ENCODE results near the gene RIN3.

Gene RIN3

GRCh38 chr14:92511453-92512238, 1.9 kb upstream of the RIN3 start:
- no peak for DNase-seq

- no peak for DNase-seq
Observed at GRCh38 chr14:92512807-92513203, 776 bp upstream of the RIN3 start.

- DNase-seq, result peak; percentile 48
Observed at GRCh38 chr14:92513966-92514843, 624 bp downstream of the RIN3 start.

- no peak for DNase-seq
Observed at GRCh38 chr14:92514844-92515514, 1.4 kb downstream of the RIN3 start.

GRCh38 chr14:92515546-92516343, 2.2 kb downstream of the RIN3 start:
- DNase-seq, result no peak

- no peak for DNase-seq
Observed at GRCh38 chr14:92516344-92516965, 2.9 kb downstream of the RIN3 start.

GRCh38 chr14:92516966-92517506, 3.5 kb downstream of the RIN3 start:
- DNase-seq, result no peak

- DNase-seq, result no peak
Observed at GRCh38 chr14:92517761-92518160, 4.2 kb downstream of the RIN3 start.

GRCh38 chr14:92519246-92520101, 5.9 kb downstream of the RIN3 start:
- no peak for DNase-seq

- no peak for DNase-seq
Observed at GRCh38 chr14:92520102-92521057, 6.8 kb downstream of the RIN3 start.

- no peak for DNase-seq
Observed at GRCh38 chr14:92521058-92521415, 7.5 kb downstream of the RIN3 start.

- no peak for DNase-seq
Observed at GRCh38 chr14:92523752-92524151, 10.2 kb downstream of the RIN3 start.

- DNase-seq, result no peak
Observed at GRCh38 chr14:92524602-92525185, 11.1 kb downstream of the RIN3 start.

GRCh38 chr14:92525322-92526095, 11.9 kb downstream of the RIN3 start:
- no peak for DNase-seq

GRCh38 chr14:92527721-92528120, 14.1 kb downstream of the RIN3 start:
- DNase-seq, result no peak

GRCh38 chr14:92528486-92529100, 15.0 kb downstream of the RIN3 start:
- no peak for DNase-seq

- no peak for DNase-seq
Observed at GRCh38 chr14:92529903-92530302, 16.3 kb downstream of the RIN3 start.

Data from eye (tissue), 1 donor.